ENCODE data around the gene GGA3.

The GGA3 gene

GRCh38 chr17:75270218-75270965 lies 9.0 kb upstream of the GGA3 start:
- peak; percentile 96 for DNase-seq (ENCODE audit: low read depth)
- peak overlapping the region; percentile 76 for H3K4me3 ChIP-seq (ENCODE audit: low read depth, low read length)
- TF ChIP-seq MYC (IDR thresholded peaks at IDR 0.05; ENCODE audit: low read depth, low read length) (peak; percentile 61), POLR2A (IDR thresholded peaks at IDR 0.05; ENCODE audit: extremely low read depth, insufficient read length) (peak; percentile 30), MAX (IDR thresholded peaks at IDR 0.05; ENCODE audit: low read depth, low read length) (peak; percentile 69)
- TF ChIP-seq, protein P1, sequence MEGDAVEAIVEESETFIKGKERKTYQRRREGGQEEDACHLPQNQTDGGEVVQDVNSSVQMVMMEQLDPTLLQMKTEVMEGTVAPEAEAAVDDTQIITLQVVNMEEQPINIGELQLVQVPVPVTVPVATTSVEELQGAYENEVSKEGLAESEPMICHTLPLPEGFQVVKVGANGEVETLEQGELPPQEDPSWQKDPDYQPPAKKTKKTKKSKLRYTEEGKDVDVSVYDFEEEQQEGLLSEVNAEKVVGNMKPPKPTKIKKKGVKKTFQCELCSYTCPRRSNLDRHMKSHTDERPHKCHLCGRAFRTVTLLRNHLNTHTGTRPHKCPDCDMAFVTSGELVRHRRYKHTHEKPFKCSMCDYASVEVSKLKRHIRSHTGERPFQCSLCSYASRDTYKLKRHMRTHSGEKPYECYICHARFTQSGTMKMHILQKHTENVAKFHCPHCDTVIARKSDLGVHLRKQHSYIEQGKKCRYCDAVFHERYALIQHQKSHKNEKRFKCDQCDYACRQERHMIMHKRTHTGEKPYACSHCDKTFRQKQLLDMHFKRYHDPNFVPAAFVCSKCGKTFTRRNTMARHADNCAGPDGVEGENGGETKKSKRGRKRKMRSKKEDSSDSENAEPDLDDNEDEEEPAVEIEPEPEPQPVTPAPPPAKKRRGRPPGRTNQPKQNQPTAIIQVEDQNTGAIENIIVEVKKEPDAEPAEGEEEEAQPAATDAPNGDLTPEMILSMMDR (IDR thresholded peaks at IDR 0.05; ENCODE audit: low read depth, low read length) = peak; percentile 35

DNA sequence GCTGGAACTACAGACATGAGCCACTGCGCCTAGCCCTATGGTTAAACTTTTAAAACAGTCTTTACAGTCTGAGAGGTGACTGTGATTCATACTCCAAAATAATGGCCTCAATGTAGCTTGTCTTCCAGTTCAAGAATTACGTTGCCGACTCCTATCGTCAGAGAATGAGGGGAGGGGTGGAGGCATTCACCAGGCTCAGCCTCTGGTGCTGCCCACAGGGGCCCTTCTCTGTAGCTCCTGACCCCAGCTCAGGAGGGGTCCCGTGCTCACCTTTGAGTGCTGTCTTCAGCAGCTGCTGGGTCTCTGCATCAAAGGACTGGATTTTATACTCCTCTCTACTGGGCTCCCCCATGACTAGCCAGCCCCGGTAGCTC lies 8.4 kb upstream of the GGA3 start:
- H3K4me3 ChIP-seq (ENCODE audit: low read depth, low read length) = peak overlapping the region; percentile 76
- DNase-seq (ENCODE audit: low read depth) = peak; percentile 55
- TF ChIP-seq MAX (IDR thresholded peaks at IDR 0.05; ENCODE audit: low read depth, low read length) (no peak), MYC (IDR thresholded peaks at IDR 0.05; ENCODE audit: low read depth, low read length) (no peak), POLR2A (IDR thresholded peaks at IDR 0.05; ENCODE audit: extremely low read depth, insufficient read length) (no peak)
- TF ChIP-seq, protein P1 (IDR thresholded peaks at IDR 0.05; ENCODE audit: low read depth, low read length) = no peak

GRCh38 chr17:75267411-75268232 lies 6.2 kb upstream of the GGA3 start:
- DNase-seq (ENCODE audit: low read depth) = peak; percentile 39
- no peak overlapping the region for H3K4me3 ChIP-seq (ENCODE audit: low read depth, low read length)
- TF ChIP-seq, protein P1 (IDR thresholded peaks at IDR 0.05; ENCODE audit: low read depth, low read length) = no peak
- TF ChIP-seq POLR2A (IDR thresholded peaks at IDR 0.05; ENCODE audit: extremely low read depth, insufficient read length) (no peak), MAX (IDR thresholded peaks at IDR 0.05; ENCODE audit: low read depth, low read length) (no peak), MYC (IDR thresholded peaks at IDR 0.05; ENCODE audit: low read depth, low read length) (no peak)

GRCh38 chr17:75267153-75267410 lies 5.7 kb upstream of the GGA3 start:
- DNase-seq (ENCODE audit: low read depth) = peak; percentile 92
- TF ChIP-seq MYC (IDR thresholded peaks at IDR 0.05; ENCODE audit: low read depth, low read length) (no peak), MAX (IDR thresholded peaks at IDR 0.05; ENCODE audit: low read depth, low read length) (no peak), POLR2A (IDR thresholded peaks at IDR 0.05; ENCODE audit: extremely low read depth, insufficient read length) (no peak)
- TF ChIP-seq, protein P1 (IDR thresholded peaks at IDR 0.05; ENCODE audit: low read depth, low read length) = no peak
- no peak overlapping the region for H3K4me3 ChIP-seq (ENCODE audit: low read depth, low read length)

DNA sequence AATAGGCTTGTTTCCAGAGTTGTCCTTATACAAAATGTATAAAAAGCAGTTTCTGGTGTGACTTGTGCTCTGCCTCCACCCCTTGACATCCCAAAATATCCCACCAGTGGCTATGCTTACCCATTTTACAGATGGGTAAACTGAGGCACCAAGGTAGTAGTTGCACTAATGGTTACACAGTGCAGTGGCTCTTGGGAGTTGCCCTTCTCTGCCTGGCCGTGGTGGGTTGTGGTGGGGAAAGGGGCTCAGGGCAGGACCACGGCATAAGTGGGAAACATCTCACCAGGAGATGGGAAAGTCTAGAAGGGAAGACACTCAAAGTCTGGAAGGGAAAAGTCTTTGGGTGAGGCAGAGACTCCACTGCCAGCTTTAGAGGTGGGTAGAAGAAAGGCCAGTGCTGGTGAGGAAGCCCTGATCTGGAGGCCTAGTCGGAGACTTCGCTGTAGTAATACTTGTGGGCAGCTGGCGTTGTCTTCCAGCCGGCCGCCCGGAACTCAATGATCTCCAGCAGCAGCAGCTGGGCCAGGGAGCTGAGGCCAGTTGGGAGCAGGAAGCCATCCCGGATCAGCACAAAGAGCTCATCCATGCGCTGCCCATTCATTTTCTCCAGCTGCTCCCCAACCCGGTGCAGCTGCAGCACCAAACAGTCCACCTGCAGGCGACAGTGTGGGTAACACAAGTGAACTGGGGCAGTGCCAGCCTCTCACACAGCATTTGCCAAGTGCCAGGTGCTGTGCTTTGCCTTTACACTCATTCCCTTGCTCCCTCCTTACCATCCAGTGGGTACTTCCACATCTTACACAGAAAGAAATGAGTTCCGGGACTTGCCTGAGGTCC lies 5.1 kb upstream of the GGA3 start:
- no peak for DNase-seq (ENCODE audit: low read depth)
- no peak overlapping the region for H3K4me3 ChIP-seq (ENCODE audit: low read depth, low read length)
- no peak for TF ChIP-seq MAX (IDR thresholded peaks at IDR 0.05; ENCODE audit: low read depth, low read length)
- no peak for TF ChIP-seq POLR2A (IDR thresholded peaks at IDR 0.05; ENCODE audit: extremely low read depth, insufficient read length)
- TF ChIP-seq, protein P1 (IDR thresholded peaks at IDR 0.05; ENCODE audit: low read depth, low read length) = no peak
- TF ChIP-seq MYC (IDR thresholded peaks at IDR 0.05; ENCODE audit: low read depth, low read length) = no peak

Measured in NB4 (cell line).